Fibroblast of villous mesenchyme (primary cell): ENCODE data around the gene PRCC. TPM values are rescaled to one million over a fixed set of nuclear protein-coding genes. Genes with fewer than 3 reads are reported as not detected.

Experiments
- DNase-seq: peaks from one replicate; pipeline ENCODE4 v3.0.0-alpha.2; 2010; ENCODE audit warnings: low read depth
- H3K4me3 ChIP-seq: 2 replicates; pipeline ENCODE4 v1.5.1; 2011; ENCODE audit warnings: low read depth, mild to moderate bottlenecking, low read length
- total RNA-seq: library from RNA; depleted of rRNA; stranded (reverse); fragments of >200 nt; gene quantifications from 2 replicates; pipeline ENCODE4 v1.2.3, GENCODE V29; 2012
- TF ChIP-seq, protein P1 (sequence below): IDR thresholded peaks from 2 replicates; pipeline ENCODE4 v1.5.1; 2012; ENCODE audit warnings: low read depth, mild to moderate bottlenecking, low read length; ENCODE audit not compliant: insufficient read depth

The PRCC gene
- total RNA-seq, 1 donor, result 19.0 TPM

DNA sequence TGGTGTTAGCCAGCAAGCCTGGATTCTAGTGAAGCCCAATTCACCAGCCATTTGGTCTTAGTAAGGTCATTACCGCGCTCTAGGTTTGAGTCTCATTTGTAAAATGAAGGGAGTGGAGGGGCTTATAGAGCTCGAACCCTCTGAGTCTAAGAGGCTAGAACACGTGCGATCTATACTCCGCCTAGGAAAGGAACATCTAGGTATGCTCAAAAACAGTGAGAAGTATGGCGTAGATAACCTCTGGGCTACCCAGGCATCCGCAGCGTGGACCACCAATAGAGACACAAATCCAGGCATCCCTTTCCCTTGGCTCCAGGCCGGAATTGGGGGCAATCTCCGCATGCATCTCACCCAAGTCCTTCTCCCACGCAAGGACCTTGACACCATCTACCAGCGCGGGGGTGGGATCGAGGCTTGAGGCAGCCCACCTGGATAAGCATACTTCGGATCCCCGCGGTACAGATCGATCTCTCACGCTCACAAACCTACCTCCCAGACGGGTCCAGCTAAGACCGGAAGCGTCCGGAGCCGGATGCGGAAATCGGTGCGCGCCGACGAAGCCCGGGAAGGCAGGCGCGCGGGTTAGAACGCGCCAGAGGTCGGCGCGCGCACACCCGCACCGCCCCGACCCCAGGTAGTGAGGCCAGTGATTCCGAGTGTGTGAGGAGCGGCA, 39.3 kb upstream of the PRCC start, which contains the start of gene METTL25B:
Gene METTL25B, plus strand, starts transcription at position 544 of the 673 bp plus-strand sequence. CDS start 636 bp downstream, outside the sequence.
- H3K4me3 ChIP-seq, result peak within 1 kb of the TSS; percentile 99
- TF ChIP-seq, protein P1, sequence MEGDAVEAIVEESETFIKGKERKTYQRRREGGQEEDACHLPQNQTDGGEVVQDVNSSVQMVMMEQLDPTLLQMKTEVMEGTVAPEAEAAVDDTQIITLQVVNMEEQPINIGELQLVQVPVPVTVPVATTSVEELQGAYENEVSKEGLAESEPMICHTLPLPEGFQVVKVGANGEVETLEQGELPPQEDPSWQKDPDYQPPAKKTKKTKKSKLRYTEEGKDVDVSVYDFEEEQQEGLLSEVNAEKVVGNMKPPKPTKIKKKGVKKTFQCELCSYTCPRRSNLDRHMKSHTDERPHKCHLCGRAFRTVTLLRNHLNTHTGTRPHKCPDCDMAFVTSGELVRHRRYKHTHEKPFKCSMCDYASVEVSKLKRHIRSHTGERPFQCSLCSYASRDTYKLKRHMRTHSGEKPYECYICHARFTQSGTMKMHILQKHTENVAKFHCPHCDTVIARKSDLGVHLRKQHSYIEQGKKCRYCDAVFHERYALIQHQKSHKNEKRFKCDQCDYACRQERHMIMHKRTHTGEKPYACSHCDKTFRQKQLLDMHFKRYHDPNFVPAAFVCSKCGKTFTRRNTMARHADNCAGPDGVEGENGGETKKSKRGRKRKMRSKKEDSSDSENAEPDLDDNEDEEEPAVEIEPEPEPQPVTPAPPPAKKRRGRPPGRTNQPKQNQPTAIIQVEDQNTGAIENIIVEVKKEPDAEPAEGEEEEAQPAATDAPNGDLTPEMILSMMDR, result no peak
- DNase-seq, result peak; percentile 80

DNA sequence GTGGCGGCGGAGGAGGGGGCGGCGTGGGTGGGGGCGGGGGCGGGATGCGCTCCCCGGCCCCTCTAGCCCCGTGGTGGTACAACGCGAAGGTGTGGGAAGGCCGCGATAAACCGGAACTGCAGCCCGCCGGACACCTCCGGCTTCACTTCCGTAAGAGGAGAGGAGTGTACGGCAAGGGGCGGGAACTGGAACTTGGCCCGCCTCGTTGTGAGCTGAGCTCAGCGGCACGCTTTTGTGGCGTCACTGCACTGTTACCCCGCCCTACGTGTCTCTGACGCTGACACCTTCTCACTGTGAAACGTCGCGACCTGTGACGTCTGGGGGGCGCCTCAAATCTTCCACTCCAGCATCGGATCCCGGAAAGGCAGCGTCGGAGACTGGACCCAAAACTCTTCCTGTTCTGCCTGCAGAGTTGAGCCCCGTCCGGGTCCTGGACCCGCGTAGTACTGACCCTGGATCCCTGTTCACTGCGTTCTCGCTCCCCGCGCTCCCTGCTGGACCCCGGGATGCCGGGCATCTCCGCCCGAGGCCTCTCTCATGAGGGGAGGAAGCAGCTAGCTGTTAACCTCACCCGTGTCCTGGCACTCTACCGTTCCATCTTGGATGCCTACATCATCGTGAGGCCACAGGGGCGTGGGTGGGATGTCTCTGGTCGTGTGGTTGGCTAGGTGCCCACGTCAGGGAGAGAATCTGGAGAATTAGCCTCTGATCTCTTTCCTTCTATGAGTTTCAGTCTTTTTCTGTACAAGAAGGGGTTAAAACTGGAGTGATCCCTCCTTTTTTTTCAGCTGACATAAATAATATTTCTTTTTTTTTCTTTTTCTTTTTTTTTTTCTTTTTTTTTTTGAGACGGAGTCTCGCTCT, 38.5 kb upstream of the PRCC start, which contains the start of gene ISG20L2:
Gene ISG20L2, minus strand, starts transcription at position 168 of the 864 bp plus-strand sequence. CDS start 1,114 bp downstream, outside the sequence.
- DNase-seq, result peak; percentile 99
- TF ChIP-seq, protein P1, result peak; percentile 0
- H3K4me3 ChIP-seq, result peak within 1 kb of the TSS; percentile 99

DNA sequence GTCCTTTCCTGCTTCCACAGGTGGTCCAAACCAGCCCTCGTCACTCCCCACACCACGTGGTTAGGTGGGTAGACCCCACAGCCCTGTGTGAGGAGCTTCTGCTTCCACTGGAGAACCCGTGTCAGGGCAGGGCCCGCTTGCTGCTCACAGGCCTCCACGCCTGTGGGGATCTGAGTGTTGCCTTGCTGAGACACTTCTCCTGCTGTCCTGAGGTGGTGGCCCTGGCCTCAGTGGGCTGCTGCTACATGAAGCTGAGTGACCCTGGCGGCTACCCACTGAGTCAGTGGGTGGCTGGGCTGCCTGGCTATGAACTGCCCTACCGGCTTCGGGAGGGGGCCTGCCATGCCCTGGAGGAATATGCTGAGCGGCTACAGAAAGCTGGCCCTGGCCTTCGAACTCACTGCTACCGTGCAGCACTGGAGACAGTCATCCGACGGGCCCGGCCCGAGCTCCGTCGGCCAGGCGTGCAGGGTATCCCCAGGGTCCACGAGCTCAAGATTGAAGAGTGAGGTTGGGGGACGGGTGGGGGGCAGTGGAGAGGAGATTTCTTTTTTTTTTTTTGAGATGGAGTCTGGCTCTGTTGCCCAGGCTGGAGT, 33.2 kb upstream of the PRCC start:
- no peak for DNase-seq
- TF ChIP-seq, protein P1, result no peak
- no peak overlapping the region for H3K4me3 ChIP-seq

DNA sequence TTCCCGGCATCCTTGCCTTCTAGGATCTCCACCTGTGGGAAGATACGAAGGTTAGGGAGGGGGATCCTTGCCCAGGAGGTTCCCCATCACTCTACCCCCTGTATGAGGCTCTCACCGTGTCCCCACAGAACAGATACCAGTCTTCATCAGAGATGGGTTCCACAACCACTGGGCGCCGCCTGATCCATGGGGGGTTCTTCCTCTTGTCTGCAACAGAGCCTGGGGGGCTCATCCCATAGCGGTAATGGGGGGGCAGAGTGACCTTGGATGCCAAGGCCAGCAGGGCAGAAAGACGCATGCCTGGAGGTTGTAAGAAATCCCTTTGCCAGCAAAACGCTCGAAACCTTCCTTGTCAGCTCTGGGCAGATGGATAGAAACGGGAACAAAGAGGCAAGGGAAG, 28.9 kb upstream of the PRCC start:
- no peak overlapping the region for H3K4me3 ChIP-seq
- TF ChIP-seq, protein P1, result no peak
- no peak for DNase-seq

DNA sequence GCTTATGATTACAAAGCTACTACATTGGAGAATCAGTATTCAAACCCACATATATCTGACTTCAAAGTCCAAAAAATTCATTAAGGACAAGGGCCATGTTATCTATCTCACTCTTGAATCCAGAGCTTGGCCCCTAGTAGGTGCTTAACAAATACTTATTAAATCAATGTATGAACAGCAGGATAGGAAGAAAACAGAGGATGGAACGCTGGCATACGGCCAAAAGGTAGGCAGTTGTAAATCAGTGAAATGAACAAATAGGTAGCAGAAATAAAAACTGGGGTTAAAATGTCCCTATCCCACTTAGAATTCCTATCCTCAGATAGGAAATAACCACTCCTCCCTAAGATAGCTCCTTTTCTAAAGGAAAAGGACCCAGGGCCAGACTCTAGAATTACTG, 28.4 kb upstream of the PRCC start:
- no peak for DNase-seq
- TF ChIP-seq, protein P1, result no peak
- H3K4me3 ChIP-seq, result no peak overlapping the region

DNA sequence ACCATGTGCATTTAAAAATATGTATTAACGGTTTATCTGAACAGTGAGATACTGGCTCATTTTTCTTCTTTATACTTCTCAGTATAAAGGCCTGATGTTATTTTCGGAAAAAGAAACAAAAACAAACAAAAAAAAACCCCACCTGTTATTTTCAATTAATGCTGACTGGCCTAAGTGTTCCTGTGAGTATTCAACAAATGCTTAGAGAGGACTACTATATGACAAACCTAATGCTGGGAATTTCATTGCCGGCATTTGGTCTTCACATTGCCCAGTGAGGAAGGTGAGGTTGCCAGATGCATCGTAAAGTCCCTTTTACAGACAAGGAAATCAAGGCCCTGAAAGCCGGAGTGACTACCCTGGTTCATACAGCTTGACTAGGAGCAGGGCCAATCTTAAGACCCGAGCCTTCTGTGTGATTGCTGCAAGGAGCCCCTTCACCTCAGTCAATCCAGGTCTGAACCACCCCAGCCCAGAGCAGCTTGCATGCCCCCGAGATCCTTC, 27.0 kb upstream of the PRCC start:
- H3K4me3 ChIP-seq, result peak overlapping the region; percentile 80
- DNase-seq, result no peak
- TF ChIP-seq, protein P1, result no peak
